ENCODE measurements around the gene CHKB. TPM values are rescaled to one million over a fixed set of nuclear protein-coding genes. Genes with fewer than 3 reads are reported as not detected.

CHKB gene
- total RNA-seq, 1 experiment from 2014 or later = 21.0 TPM

DNA sequence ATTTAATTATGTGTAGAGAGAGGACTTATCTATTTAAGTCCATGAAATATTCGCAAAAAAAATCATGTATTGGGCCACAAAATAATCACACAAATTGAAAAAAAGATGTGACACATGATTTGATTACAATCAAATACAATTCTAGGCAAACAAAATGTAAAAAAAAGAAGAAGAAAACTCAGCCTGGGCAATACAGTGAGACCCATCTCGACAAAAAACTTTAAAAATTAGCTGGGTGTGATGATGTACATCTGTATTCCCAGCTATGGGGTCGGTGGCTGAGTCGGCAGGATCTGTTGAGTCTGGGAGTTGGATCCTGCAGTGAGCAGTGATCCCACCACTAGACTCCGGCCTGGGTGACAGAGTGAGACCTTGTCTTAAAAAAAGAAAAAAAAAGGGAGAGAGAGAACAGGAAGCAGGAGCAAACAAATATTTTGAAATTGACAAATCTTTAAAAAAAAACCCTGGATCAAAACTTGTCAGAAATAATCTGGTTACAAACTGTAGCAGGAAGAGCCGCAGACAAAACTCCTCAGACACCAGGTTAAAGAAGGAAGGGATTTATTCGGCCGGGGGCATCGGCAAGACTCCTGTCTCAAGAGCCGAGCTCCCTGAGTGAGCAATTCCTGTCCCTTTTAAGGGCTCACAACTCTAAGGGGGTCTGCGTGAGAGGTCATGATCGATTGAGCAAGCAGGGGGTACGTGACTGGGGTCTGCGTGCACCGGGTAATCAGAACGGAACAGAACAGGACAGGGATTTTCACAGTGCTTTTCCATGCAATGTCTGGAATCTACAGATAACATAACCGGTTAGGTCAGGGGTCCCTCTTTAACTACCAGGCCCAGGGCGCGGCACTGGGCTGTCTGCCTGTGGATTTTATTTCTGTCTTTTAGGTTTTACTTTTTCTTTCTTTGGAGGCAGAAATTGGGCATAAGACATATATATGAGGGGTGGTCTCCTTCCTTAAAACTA is 49.5 kb downstream of the CHKB start:
- DNase-seq (ENCODE audit: extremely low read depth, low read depth) = no peak

DNA sequence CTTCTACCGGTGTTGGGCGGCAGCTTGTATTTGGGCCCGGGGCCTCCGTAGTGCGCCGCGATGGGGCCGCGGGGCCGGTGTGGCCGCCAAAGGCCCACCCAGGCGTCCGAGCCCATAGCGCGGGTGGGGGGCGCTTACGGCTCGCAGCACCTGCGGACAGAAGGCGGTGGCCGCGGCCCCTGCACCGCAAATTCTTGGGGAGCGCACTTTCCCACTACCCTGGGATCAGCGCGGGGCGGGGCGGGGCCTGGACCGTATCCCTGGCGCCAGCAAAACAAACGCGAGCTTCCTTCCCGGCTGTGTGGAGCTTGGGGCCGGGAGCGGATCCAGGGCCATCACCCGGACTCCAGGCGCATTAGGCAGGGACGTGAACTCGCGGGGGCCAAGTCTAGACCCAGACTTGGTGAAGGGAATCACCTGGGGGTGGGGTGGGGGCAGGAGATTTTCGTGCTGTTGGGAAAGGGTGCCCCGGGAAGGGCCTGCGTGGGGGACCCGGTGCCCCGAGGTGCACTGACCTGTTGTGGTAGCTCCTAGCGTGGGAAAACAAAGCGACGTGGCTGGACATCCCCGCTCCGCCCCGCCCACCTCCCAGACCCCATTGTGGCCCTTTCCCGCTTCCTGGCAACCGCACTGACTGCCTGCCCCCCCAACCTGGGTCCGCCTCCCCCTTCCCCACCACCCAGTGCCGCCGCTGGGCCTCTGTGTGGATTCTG is 50.5 kb downstream of the CHKB start:
- no peak for DNase-seq (ENCODE audit: extremely low read depth, low read depth)

DNA sequence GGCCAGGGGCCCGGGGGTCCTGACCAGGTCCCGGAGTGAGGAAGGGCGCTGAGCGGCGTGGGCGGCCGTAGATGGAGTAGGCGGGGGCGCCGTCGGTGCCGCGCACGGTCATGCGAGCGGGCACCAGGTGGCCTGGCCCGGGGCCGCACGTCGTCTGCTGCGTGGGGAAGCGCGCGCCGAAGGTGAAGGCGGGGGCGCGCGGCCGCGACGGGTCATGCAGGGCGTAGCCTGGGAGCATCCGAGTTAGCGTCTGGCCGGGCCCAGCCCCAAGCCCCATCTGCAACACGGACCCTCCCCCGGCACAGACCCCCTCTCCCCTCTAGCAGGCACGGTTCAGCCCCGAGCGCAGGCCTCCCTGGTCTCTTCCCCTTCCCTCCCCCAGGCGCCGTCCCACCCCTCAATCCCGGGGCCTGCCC is 51.1 kb downstream of the CHKB start:
- no peak for DNase-seq (ENCODE audit: extremely low read depth, low read depth)

DNA sequence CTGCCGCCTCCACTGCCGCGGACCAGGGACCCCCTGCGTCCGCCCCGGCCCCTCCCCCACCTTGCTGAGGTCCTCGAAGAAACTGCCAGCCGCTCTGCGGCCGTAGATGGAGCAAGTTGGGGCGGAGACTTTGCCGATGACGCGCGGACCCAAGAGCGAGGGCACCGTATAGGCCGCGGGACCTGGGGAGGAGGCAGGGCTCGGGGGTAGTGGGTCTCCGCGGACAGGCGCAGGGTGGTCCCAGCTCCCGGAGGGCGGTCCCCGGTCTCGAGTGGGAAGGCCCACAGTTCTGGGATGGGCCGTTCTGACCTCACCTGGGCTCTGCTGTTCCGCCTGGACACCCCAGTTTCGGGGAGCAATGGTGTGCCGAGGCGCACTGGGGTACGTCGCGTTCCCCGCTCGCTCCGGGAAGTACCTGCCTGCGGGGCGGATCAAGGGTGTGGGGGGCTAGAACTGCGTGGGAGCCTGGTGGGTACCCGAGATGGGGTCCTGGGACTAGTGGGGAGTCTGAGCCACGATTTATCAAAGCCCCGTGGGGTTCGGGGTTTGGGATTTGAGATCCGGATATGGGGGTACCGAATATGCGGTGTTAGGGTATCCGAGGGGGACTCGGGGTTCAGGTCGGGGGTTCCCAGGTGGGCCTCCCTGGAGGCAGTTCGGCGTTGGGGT is 51.6 kb downstream of the CHKB start:
- peak; percentile 81 for DNase-seq (ENCODE audit: extremely low read depth, low read depth)

DNA sequence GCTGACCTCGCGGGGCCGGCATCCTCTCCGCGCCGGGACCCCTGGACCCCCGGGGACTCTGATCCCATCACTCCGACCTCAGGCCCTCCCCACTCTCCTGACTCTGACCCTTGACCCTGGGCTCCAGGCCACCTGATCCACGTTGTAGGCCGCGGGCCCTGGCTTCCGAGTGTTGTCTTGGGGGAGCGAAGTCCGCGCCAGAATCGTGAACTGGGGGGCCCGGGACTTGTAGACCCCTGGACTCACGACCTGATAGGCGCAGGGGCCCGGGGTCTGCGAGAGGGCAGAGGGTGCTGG is 52.1 kb downstream of the CHKB start:
- no peak for DNase-seq (ENCODE audit: extremely low read depth, low read depth)

DNA sequence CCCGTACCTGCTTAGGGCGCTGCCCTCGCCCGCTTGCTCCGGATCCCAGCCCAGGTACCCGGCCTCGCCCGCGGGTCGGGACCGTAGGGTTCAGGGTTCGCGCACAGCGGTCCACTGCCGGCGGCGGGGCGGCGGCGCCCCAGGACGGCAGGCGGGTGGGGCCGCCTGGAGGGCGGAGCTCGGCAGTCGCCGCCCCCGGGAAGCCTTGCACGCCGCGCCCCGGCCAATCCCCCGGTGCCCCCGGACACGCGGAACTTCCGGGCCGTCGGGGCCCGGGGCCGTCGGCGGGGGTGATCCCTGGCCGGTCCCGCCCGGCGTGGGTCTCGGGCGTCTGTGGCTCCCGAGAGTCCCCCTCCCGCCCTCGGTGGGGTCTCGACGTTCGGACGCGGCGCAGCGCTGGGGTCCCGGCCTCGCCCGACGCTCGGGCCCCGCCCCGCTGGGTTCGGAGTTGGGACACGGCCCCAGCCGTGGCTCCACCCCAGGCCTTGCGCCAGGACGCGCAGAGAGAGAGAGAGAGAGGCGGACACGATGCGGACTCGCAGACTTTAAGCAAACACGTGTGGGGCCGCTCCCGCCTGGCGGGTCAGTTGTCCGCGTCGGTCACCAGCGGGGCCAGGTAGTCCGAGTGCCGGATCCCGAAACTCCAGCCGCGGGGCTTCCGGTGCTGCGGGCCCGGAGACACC is 52.6 kb downstream of the CHKB start, which contains the start of gene TYMP:
Gene TYMP, minus strand, starts transcription at position 116 of the 683 bp plus-strand sequence. CDS start 303 bp downstream, outside the sequence.
- peak; percentile 73 for DNase-seq (ENCODE audit: extremely low read depth, low read depth)

DNA sequence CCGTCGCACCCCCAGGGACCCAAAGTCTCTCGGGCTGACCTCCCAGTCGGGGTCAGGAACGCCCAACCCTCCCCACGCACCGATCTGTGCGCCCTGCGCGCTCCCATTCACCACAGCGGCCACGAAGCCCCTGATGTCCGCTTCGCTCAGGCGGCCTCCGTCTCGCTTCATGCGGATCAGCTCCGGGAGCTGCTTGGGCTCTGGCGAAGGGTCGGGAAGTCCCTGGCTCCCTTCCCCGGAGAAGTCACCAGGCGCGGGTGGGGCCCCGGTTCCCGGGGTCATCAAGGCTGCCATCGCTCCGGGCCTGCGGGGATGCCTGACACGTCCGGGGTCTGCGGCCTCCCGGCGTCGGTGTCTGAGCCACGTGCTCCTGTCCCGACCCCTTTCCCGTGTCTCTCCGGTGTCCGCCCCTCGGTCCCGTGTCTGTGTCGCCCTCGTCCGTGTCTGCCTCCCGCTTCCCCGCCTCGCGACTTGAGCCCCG is 53.2 kb downstream of the CHKB start:
- no peak for DNase-seq (ENCODE audit: extremely low read depth, low read depth)

Other genes starting within 250 kb of the CHKB start
- 23.6 and 24.5 TPM in 2 replicates for gene PPP6R2, start 239.5 kb downstream of the CHKB start, total RNA-seq (2014; rRNA removed; shearing (Covaris generic))
- gene SBF1, start 107.8 kb downstream of the CHKB start, total RNA-seq (2014; rRNA removed; shearing (Covaris generic)) = 37.0 and 40.3 TPM in 2 replicates
- 8.9 and 9.2 TPM in 2 replicates for gene ADM2, start 101.3 kb downstream of the CHKB start, total RNA-seq (2014; rRNA removed; shearing (Covaris generic))
- gene MIOX, start 96.0 kb downstream of the CHKB start, total RNA-seq (2014; rRNA removed; shearing (Covaris generic)) = 0.27 and 0.29 TPM in 2 replicates
- gene LMF2, start 75.1 kb downstream of the CHKB start, total RNA-seq (2014; rRNA removed; shearing (Covaris generic)) = 17.0 and 21.1 TPM in 2 replicates
- 28.6 and 38.0 TPM in 2 replicates for gene NCAPH2, start 74.6 kb downstream of the CHKB start, total RNA-seq (2014; rRNA removed; shearing (Covaris generic))
- 3.0 and 4.0 TPM in 2 replicates for gene SCO2, start 57.3 kb downstream of the CHKB start, total RNA-seq (2014; rRNA removed; shearing (Covaris generic))
- 25.8 and 27.3 TPM in 2 replicates for gene TYMP, start 52.8 kb downstream of the CHKB start, total RNA-seq (2014; rRNA removed; shearing (Covaris generic))
- gene KLHDC7B, start 37.0 kb downstream of the CHKB start, total RNA-seq (2014; rRNA removed; shearing (Covaris generic)) = 1.6 and 2.1 TPM in 2 replicates
- gene SYCE3, start 19.9 kb downstream of the CHKB start, total RNA-seq (2014; rRNA removed; shearing (Covaris generic)) = 0.50 TPM in 1 of 2 replicates, not detected in the other
- gene CPT1B, start 4.4 kb downstream of the CHKB start, total RNA-seq (2014; rRNA removed; shearing (Covaris generic)) = 9.6 and 9.8 TPM in 2 replicates
- gene MAPK8IP2, start 17.9 kb upstream of the CHKB start, total RNA-seq (2014; rRNA removed; shearing (Covaris generic)) = 0.06 and 0.15 TPM in 2 replicates
- gene ARSA, start 45.3 kb upstream of the CHKB start, total RNA-seq (2014; rRNA removed; shearing (Covaris generic)) = 14.0 and 14.5 TPM in 2 replicates
- gene SHANK3, start 90.0 kb upstream of the CHKB start, total RNA-seq (2014; rRNA removed; shearing (Covaris generic)) = 0.98 and 1.2 TPM in 2 replicates
- not detected in 2 replicates for gene ACR, start 155.4 kb upstream of the CHKB start, total RNA-seq (2014; rRNA removed; shearing (Covaris generic))
- gene RABL2B, start 200.8 kb upstream of the CHKB start, total RNA-seq (2014; rRNA removed; shearing (Covaris generic)) = 14.7 and 17.4 TPM in 2 replicates